ENCODE data around the gene MYH7.
A peak's percentile ranks its signal among the peaks of the same experiment; 100 is the strongest.

Gene MYH7

DNA sequence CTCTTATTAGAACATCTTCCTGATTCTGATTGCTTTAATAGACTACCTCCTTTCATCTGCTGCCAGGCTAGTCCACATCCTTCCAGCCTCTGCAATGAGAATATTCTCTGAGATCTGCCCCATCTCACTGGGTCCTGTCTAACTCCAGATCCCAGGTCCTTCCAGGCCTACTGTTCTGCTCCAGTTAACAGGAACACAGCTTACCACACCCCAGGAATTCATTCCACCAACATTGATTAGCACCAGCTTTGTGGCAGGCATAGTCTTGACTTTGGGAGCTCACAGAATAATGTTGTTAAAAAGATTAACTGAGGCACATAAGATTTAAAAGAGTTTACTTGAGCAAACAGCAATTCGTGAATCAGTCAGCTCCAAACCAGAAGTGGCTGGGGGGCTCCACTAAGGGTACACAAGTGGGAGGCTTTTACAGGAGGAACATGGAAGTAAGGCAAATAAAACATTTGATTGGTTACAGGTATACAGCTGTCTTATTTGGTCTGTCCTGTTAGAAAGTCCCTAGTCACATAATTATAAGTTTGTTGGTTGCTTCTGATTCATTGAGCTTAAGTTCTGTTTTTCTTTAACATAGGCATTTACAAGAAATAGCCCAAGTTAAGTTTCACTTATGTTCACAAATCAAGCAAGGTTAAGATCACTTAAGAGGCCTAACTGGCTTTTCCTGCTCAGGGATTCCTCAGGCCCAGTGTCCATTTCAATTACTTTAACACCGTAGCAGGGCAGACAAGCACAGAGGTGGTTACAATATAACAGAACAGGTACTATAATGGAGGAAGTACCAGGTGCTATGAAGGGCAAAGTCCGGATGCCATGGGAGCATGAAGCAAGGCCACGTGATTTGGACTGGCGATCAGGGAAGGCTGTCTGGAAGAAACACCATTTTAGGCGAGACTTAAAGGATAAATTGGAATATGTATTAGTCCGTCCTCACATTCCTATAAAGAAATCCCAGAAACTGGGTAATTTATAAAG, 12.2 kb upstream of the MYH7 start:
- Histone ChIP-seq H3K9ac (ENCODE audit: low read length in 2 of 2) (no peak overlapping the region), H3K27ac (ENCODE audit: low read length) (no peak overlapping the region), H3K4me3 (ENCODE audit: low read length in 2 of 2) (no peak overlapping the region), H3K36me3 (ENCODE audit: control insufficient read depth in 2 of 2, insufficient read depth in 2 of 2, low read length in 2 of 2) (no peaks in the 10 kb centered on the region), H3K9me3 (ENCODE audit: control insufficient read depth in 2 of 2, low read length in 2 of 2) (peaks cover 0 to 4% of the 10 kb centered on the region in 2 donors), H3K4me1 (ENCODE audit: control insufficient read depth, insufficient read depth, low read length) (no peaks in the 10 kb centered on the region), H3K27me3 (ENCODE audit: control insufficient read depth in 1 of 2, insufficient read depth in 2 of 2, low read length in 2 of 2) (peaks cover 0 to 7% of the 10 kb centered on the region in 2 donors)

DNA sequence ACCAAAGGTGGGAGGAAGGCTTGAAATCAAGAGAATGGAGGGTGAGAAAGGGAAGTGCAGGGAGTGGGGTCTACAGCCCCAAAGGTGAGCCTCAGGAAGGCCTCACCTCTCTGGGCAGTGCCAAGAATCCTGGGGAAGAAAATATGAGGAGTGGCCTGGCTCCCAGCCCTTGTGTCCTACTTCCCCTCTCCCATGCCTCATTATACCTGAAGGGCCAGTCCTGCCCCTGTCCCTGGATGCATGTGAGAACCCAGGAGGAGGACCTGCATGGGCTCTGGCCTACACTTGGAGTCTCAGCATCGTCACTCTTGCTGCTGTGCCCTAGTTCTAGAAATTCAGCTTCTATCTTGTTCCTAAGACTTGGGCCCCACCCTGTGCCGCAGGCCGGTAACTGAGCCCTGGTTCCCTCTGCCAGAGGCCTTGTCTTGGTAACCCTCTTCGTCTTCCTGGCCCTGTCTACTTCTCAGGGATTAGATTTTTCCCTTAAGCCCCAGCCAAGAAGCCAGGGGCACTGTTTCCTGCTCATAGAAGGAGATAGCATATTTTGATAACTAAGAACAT, 10.9 kb upstream of the MYH7 start:
- Histone ChIP-seq H3K27ac (ENCODE audit: low read length) (no peak overlapping the region), H3K4me1 (ENCODE audit: control insufficient read depth, insufficient read depth, low read length) (no peaks in the 10 kb centered on the region), H3K9ac (ENCODE audit: low read length in 2 of 2) (no peak overlapping the region), H3K4me3 (ENCODE audit: low read length in 2 of 2) (no peak overlapping the region), H3K27me3 (ENCODE audit: control insufficient read depth in 1 of 2, insufficient read depth in 2 of 2, low read length in 2 of 2) (peaks cover 0 to 7% of the 10 kb centered on the region in 2 donors), H3K36me3 (ENCODE audit: control insufficient read depth in 2 of 2, insufficient read depth in 2 of 2, low read length in 2 of 2) (no peaks in the 10 kb centered on the region), H3K9me3 (ENCODE audit: control insufficient read depth in 2 of 2, low read length in 2 of 2) (no peaks in the 10 kb centered on the region)

DNA sequence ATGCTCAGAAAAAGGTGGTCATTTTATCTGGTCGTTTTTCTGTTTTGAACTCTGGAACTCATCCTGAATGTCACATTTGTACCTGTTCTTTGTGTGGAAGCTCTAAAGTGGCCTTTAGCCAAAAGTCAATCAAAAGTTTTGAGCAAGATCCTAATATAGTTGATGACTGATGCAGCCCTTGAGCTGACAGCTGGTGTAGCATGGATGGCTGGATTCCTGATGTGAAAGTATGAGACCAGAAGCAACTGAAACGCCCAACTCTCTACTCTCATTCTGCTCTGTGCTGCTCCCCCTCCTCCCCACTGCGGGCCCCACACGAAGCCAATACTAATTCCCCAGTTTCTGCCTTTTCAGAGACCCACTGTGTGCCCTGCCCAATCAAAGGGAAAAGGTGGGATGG, 10.3 kb upstream of the MYH7 start:
- Histone ChIP-seq H3K4me3 (ENCODE audit: low read length in 2 of 2) (no peak overlapping the region), H3K4me1 (ENCODE audit: control insufficient read depth, insufficient read depth, low read length) (no peaks in the 10 kb centered on the region), H3K27ac (ENCODE audit: low read length) (no peak overlapping the region), H3K9me3 (ENCODE audit: control insufficient read depth in 2 of 2, low read length in 2 of 2) (no peaks in the 10 kb centered on the region), H3K36me3 (ENCODE audit: control insufficient read depth in 2 of 2, insufficient read depth in 2 of 2, low read length in 2 of 2) (no peaks in the 10 kb centered on the region), H3K9ac (ENCODE audit: low read length in 2 of 2) (no peak overlapping the region), H3K27me3 (ENCODE audit: control insufficient read depth in 1 of 2, insufficient read depth in 2 of 2, low read length in 2 of 2) (peaks cover 0 to 7% of the 10 kb centered on the region in 2 donors)

DNA sequence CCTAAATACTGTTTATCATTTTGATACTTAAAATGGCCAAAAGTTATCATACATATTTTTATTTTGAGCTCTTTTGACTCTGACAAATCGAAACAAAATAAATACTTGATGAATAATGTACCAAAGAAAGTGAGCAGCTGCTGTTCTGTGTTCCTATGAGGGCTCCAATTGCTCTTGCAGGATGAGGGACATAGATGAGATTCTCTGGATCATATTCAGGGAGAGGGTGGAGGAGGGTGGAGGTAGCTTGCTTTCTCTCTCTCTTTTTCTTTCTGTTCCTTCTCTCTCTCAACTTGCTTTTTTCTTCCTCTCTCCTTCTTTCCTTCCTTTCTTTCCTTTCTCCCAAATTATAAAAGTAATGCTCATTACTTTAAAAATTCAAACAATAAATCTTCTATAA, 8.9 kb upstream of the MYH7 start:
- peaks cover 0 to 2% of the 10 kb centered on the region in 2 donors for H3K27me3 ChIP-seq (ENCODE audit: control insufficient read depth in 1 of 2, insufficient read depth in 2 of 2, low read length in 2 of 2)
- no peaks in the 10 kb centered on the region for H3K9me3 ChIP-seq (ENCODE audit: control insufficient read depth in 2 of 2, low read length in 2 of 2)
- no peaks in the 10 kb centered on the region for H3K36me3 ChIP-seq (ENCODE audit: control insufficient read depth in 2 of 2, insufficient read depth in 2 of 2, low read length in 2 of 2)
- no peak overlapping the region for H3K27ac ChIP-seq (ENCODE audit: low read length)
- no peak overlapping the region for H3K4me3 ChIP-seq (ENCODE audit: low read length in 2 of 2)
- no peaks in the 10 kb centered on the region for H3K4me1 ChIP-seq (ENCODE audit: control insufficient read depth, insufficient read depth, low read length)
- no peak overlapping the region for H3K9ac ChIP-seq (ENCODE audit: low read length in 2 of 2)

DNA sequence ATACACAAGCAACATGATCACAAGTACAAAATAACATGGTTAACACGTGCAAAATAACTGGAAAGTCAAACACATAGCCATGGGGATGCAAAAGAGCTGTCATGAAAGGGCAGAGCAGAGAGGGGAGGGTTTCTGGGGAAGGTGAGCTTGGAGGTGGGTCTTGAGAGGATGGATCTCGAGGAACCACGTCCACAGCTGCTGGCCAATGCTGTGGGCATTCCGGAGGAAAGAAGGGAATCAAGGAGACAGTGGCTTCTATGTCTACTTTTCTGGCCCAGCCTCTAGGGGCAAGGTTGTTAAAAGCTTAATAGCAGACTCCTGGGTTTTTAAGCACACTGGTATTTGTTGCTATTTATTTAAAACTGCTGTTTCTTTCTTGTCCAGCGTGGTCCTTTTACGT, 8.4 kb upstream of the MYH7 start:
- H3K36me3 ChIP-seq (ENCODE audit: control insufficient read depth in 2 of 2, insufficient read depth in 2 of 2, low read length in 2 of 2) = no peaks in the 10 kb centered on the region
- peaks cover under 1% of the 10 kb centered on the region for H3K4me1 ChIP-seq (ENCODE audit: control insufficient read depth, insufficient read depth, low read length)
- H3K27me3 ChIP-seq (ENCODE audit: control insufficient read depth in 1 of 2, insufficient read depth in 2 of 2, low read length in 2 of 2) = peaks cover 0 to 2% of the 10 kb centered on the region in 2 donors
- no peak overlapping the region for H3K27ac ChIP-seq (ENCODE audit: low read length)
- H3K9ac ChIP-seq (ENCODE audit: low read length in 2 of 2) = no peak overlapping the region
- H3K4me3 ChIP-seq (ENCODE audit: low read length in 2 of 2) = no peak overlapping the region
- no peaks in the 10 kb centered on the region for H3K9me3 ChIP-seq (ENCODE audit: control insufficient read depth in 2 of 2, low read length in 2 of 2)

DNA sequence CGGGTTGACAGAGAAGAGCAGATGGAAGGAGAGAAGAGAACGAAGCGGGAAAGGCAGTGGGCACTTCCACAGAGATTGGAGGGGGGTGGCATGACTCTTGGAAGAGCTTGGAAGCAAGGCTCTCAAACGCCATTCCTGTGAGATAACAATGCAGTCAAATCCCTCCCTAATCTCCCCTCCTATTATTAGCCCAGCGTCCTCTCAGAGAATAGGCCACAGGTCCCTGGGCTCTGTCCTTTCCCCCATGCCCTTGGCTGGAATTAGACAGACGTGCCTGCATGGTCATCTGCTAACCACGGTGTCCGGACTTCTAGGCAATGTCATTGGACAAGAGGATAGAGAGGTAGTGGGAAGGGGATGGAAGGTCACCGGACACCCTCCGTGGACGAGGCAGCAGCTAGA, 8.0 kb upstream of the MYH7 start:
- Histone ChIP-seq H3K9me3 (ENCODE audit: control insufficient read depth in 2 of 2, low read length in 2 of 2) (no peaks in the 10 kb centered on the region), H3K36me3 (ENCODE audit: control insufficient read depth in 2 of 2, insufficient read depth in 2 of 2, low read length in 2 of 2) (no peaks in the 10 kb centered on the region), H3K4me3 (ENCODE audit: low read length in 2 of 2) (no peak overlapping the region), H3K9ac (ENCODE audit: low read length in 2 of 2) (no peak overlapping the region), H3K4me1 (ENCODE audit: control insufficient read depth, insufficient read depth, low read length) (peaks cover 5% of the 10 kb centered on the region), H3K27me3 (ENCODE audit: control insufficient read depth in 1 of 2, insufficient read depth in 2 of 2, low read length in 2 of 2) (peaks cover 0 to 2% of the 10 kb centered on the region in 2 donors), H3K27ac (ENCODE audit: low read length) (no peak overlapping the region)

DNA sequence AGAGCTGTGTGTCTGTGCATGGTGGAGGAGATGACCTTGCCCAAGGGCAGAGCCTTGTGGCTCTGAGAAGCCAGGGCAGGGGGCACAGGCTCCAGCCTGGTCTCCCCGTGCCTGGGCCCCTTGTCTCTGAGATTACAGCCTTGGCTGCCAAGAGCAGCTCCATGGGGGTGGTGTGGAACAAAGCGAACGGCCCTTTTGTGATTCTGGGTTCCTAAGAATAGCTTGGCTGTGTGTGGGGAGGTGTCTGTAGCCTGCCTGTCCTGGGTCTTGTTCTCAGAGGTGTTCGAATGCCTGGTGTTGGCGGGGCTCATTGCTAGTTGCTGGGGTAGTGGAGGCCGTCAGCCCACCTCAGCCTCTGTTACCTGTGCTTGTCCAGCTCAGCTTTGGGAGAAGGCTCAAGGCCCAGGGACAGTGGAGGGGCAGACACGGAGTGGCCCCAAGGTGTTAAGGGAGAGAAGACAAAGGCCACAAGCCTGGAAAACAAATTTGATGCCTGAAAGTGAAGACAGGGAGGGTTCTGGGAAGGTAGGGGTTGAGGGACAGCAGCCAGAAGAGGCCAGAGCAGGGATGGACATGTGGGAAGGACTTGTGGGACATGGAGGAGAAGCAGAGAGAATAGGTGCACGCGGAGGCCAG, 7.4 kb upstream of the MYH7 start:
- Histone ChIP-seq H3K27me3 (ENCODE audit: control insufficient read depth in 1 of 2, insufficient read depth in 2 of 2, low read length in 2 of 2) (peaks cover 0 to 2% of the 10 kb centered on the region in 2 donors), H3K9ac (ENCODE audit: low read length in 2 of 2) (no peak overlapping the region), H3K9me3 (ENCODE audit: control insufficient read depth in 2 of 2, low read length in 2 of 2) (no peaks in the 10 kb centered on the region), H3K4me3 (ENCODE audit: low read length in 2 of 2) (no peak overlapping the region), H3K4me1 (ENCODE audit: control insufficient read depth, insufficient read depth, low read length) (peaks cover 9% of the 10 kb centered on the region), H3K36me3 (ENCODE audit: control insufficient read depth in 2 of 2, insufficient read depth in 2 of 2, low read length in 2 of 2) (no peaks in the 10 kb centered on the region), H3K27ac (ENCODE audit: low read length) (no peak overlapping the region)

DNA sequence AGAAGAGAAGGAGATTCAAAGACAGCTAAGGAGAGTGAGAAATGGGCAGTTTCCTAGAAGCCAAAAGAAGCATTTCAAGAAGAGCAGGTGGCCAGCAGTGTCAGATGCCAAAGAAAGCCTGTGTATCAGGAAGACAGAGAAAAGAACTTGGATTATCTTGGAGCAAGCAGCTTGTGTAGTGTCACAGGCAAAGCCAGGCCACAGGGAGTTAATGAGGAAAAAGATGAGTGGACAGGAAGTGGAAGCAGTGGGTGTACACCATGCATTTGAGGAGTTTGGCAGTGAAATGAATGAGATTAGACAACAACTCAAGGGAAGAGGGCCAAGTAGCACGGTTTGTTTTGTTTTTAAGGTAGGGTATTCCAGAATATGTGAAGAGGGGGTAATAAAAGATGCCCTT, 5.6 kb upstream of the MYH7 start:
- Histone ChIP-seq H3K36me3 (ENCODE audit: control insufficient read depth in 2 of 2, insufficient read depth in 2 of 2, low read length in 2 of 2) (no peaks in the 10 kb centered on the region), H3K4me1 (ENCODE audit: control insufficient read depth, insufficient read depth, low read length) (peaks cover 11% of the 10 kb centered on the region), H3K27ac (ENCODE audit: low read length) (no peak overlapping the region), H3K9me3 (ENCODE audit: control insufficient read depth in 2 of 2, low read length in 2 of 2) (no peaks in the 10 kb centered on the region), H3K27me3 (ENCODE audit: control insufficient read depth in 1 of 2, insufficient read depth in 2 of 2, low read length in 2 of 2) (peaks cover 0 to 2% of the 10 kb centered on the region in 2 donors), H3K4me3 (ENCODE audit: low read length in 2 of 2) (no peak overlapping the region), H3K9ac (ENCODE audit: low read length in 2 of 2) (no peak overlapping the region)

DNA sequence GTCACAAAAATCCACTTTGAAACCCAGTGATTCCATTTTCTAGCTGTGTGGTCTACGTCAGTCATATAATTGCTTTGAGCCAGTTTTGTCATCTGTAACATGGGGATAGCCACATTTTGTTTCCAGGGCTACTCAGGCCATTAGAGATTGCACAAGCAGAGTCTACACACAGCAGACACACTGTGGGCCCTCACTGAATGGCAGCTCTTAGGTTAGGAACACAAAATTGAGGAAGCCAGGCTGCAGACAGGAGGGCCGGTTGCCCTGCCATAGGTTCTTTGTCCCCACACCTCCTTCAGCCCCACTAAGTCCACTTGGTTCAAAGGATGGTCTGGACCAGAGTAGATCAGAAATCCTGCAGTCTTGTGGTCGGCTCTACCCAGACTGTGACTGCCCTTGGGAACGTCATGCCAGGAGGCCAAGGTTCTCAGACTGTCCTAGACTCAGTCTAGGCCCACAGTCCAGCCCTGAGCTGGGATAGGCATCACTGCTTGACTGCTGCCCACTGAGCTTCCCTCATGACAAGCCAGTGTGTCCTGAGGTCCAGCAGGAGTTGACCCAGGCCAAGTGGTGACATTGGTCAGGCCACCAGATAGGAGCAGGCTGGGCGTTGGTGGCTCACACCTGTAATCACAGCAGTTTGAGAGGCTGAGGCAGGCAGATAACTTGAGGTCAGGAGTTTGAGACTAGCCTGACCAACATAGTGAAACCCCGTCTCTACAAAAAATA, 3.8 kb upstream of the MYH7 start:
- Histone ChIP-seq H3K9me3 (ENCODE audit: control insufficient read depth in 2 of 2, low read length in 2 of 2) (no peaks in the 10 kb centered on the region), H3K27ac (ENCODE audit: low read length) (peak overlapping the region; percentile 70), H3K4me1 (ENCODE audit: control insufficient read depth, insufficient read depth, low read length) (peaks cover 11% of the 10 kb centered on the region), H3K4me3 (ENCODE audit: low read length in 2 of 2) (no peak overlapping the region), H3K36me3 (ENCODE audit: control insufficient read depth in 2 of 2, insufficient read depth in 2 of 2, low read length in 2 of 2) (no peaks in the 10 kb centered on the region), H3K27me3 (ENCODE audit: control insufficient read depth in 1 of 2, insufficient read depth in 2 of 2, low read length in 2 of 2) (peaks cover 0 to 2% of the 10 kb centered on the region in 2 donors), H3K9ac (ENCODE audit: low read length in 2 of 2) (no peak overlapping the region)
